DMS 273 treated with DMSO at 0.1 percent for 48 hours (cell line): ENCODE measurements around the gene BTBD1.

ENCODE experiments used
- DNase-seq: peaks from one replicate; lab custom pipeline; 2025; lab: John Stamatoyannopoulos, UW

Gene BTBD1

DNA sequence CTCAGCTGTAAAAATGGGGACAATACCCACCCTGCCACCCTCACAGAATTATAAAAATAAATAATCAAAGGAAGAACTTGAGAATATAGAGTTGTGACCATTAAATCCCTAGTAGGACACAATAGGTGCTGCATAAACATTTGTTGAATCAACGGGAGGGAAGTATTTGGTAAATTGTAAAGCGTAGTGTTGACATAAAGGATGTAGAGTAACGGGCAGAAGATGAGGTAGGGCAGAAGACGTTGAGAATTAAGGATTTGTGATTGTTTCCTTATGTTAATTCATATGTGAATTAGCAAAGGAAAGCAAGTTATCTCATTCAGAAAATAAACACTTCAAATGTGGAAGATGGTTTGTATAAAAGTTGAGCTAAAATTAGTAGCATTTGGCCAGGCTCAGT is 73.9 kb downstream of the BTBD1 start:
- DNase-seq, result no peak

DNA sequence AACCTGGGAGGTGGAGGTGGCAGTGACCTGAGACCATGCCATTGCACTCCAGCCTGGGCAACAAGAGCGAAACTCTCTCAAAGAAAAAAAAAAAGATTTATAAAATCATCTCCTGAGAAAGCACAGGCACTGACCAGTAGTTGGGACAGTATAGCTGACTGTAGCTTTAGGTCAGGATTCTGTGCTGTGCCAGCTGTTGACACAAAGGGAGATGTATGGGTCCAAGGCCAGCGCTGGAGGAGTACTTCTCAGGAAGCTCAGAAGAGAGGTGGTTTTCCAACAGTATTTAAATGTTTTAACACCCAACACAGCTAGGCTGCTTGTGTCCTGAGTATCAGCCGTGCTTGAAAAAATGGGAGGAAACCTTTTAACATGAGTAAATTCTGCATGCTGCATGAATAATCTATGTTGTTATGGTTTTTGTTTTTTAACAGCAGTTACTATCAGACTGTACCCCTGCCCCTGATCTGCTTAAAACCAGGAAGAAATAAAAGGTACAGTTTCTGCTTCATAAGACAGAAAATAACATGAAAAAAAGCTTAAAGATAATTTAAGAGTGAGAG is 74.5 kb downstream of the BTBD1 start:
- DNase-seq, result no peak

- no peak for DNase-seq
Observed at GRCh38 chr15:82986442-82986780, 80.6 kb downstream of the BTBD1 start.

DNA sequence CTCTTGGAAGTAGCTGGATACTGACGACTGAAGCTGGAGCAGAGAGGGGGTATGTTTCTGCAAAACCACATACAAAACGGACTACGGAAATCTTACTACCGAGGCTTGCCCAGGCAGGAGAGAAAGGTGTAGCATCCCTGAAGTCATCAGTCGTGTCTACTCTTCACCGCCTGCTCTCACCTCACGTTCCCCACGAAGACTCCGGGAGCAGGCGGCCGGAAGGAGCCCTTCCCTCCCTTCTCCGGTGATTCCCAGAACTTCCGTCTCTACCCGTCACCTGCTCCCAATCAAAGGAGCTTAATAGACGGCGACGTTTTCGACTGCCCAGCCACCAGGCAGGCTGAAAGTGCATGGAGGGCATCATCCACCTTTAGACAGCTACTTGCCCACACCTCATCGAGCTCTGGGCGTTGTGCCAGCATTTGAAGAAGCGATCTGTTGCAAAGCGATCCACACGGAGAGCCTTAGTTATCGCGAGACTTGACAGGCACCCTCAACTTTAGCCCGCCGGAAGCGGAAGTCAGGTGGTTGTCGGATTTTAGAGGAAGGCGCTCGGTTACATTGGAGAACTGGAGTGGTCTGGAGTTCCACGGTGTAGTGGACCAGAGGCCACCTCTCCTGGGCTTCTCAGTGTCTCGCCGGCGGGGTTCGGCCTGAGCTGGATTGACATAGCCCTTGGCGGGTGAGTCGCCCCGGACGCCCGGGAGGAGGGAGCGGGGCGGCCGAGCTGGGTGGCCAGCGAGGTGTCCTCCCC is 81.2 kb downstream of the BTBD1 start, which contains the start of gene RAMAC:
TSS of gene RAMAC (plus strand) at position 523 of the 754 bp plus-strand sequence. CDS start 2,809 bp downstream, outside the sequence.
- DNase-seq, result peak; percentile 80

GRCh38 chr15:82980981-82981380 is 86.1 kb downstream of the BTBD1 start:
- DNase-seq, result no peak

GRCh38 chr15:82979726-82980125 is 87.3 kb downstream of the BTBD1 start:
- DNase-seq, result no peak

DNA sequence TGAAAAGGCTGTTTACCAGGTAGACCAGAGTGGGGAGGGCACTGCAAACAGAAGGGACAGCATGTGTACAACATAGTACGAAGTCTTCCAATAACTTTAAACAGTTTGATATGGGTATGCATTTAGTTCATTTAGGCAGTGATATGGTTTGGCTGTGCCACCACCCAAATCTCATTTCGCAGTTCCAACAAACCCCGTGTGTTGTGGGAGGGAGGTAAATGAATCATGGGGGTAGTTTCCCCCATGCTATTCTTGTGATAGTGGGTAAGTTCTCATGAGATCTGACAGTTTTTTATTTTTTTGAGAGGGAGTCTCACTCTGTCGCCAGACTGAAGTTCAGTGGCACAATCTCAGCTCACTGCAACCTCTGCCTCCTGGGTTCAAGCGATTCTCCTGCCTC is 88.6 kb downstream of the BTBD1 start:
- DNase-seq, result no peak

GRCh38 chr15:82977076-82977475 is 90.0 kb downstream of the BTBD1 start:
- DNase-seq, result no peak

GRCh38 chr15:82972990-82973389 is 94.1 kb downstream of the BTBD1 start:
- DNase-seq, result no peak

DNA sequence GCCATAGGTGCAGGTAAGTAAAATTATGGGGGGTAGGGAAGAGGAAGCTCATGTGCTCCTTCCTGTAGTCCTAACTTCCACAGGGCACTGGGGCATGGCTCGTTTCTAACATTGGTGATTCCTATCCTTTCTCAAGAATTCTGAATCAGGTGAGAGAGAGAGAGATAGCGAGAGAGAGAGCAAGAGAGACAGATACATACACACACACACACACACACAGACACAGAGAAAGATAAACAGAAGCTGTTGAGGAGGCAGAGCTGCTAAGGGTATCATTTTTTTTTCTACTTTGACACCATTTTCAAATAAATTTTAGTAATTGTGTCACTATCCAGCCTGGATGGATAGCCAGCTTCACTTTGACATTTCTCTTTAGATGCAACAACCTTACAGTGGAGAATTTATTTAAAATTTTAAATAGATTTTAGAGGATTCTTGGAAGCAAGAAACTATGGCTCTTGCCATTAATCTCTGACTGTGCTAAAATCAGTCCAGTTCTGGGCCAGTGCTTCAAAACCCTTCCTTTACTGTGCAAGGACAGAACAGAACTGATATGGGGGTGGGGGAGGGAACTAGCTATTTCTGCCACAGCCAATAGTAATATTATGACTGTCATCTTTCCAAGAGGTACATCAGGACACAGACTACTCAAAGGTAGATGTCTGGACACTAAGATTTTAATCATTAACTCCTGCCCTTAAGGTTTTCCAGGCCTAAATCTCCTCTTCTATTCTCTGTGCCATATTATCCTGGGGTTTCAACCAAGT is 95.7 kb downstream of the BTBD1 start:
- no peak for DNase-seq

DNA sequence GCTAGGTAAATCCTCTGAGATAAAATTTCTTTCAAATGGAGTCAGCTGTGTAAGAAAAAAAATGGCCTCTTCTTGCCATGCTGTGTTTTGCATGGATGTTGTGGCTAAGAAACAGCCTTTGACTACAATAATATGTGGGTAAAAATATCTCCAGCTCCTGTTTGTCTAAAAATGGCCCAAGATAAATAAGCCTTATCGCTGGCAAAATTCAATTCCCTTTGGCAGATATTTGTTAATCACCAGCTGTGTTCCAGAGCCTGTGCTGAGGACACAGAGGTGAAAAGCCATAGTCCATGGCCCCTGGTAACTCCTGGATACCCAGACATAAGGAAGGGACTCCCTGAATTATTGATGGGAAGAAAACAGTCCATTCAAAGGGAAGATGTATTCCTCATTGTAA is 96.4 kb downstream of the BTBD1 start:
- DNase-seq, result no peak

GRCh38 chr15:82970078-82970686 is 96.9 kb downstream of the BTBD1 start:
- no peak for DNase-seq

DNA sequence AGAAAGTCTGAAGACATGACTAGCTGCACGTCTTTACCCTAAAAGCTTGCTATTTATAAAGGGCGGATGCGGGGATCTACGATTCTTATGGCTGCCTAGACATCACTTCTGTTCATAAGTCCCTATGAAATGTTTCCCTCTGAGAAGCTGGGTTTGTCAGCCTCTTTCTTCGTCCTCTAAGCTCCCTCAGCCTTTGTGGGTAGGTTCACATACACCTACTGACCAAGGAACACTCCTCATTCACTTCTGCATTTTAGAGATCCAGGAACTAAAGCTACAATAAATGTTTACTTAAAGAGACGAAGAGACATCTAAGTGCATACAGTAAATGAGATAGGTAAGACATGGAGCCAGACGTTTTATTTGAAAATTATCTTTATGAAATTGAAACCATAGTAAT is 97.7 kb downstream of the BTBD1 start:
- DNase-seq, result no peak

GRCh38 chr15:82968066-82968465 is 99.0 kb downstream of the BTBD1 start:
- DNase-seq, result no peak

GRCh38 chr15:82966671-82967071 is 100.4 kb downstream of the BTBD1 start:
- no peak for DNase-seq
